Memory B cell (primary cell): ENCODE data around the gene CNPPD1.

Experiments
- ATAC-seq: fragments of 150-1000 bp; cut with Tn5 transposase; 2 replicates; pipeline ENCODE4 v1.10.0; 2021; ENCODE audit warnings: low read depth, mild to moderate bottlenecking, moderate library complexity
- DNase-seq, 2 donors: peaks; one replicate each; pipeline ENCODE4 v3.0.0; 2022; ENCODE audit warnings: low spot score in 2 of 2
- H3K27ac Mint-ChIP-seq: one replicate; pipeline ENCODE4 v1.8.0; 2022; ENCODE audit warnings: mild to moderate bottlenecking, moderate library complexity, mixed read lengths
- H3K27me3 Mint-ChIP-seq: one replicate; pipeline ENCODE4 v1.8.0; 2022; ENCODE audit warnings: mixed read lengths
- H3K36me3 Mint-ChIP-seq: one replicate; pipeline ENCODE4 v1.8.0; 2022; ENCODE audit warnings: mild to moderate bottlenecking, mixed read lengths
- H3K4me1 Mint-ChIP-seq: one replicate; pipeline ENCODE4 v1.8.0; 2022; ENCODE audit warnings: mixed read lengths
- H3K4me3 Mint-ChIP-seq: one replicate; pipeline ENCODE4 v1.8.0; 2022; ENCODE audit warnings: mild to moderate bottlenecking, moderate library complexity, mixed read lengths
- H3K9me3 Mint-ChIP-seq: one replicate; pipeline ENCODE4 v1.8.0; 2022; ENCODE audit warnings: mixed read lengths

The CNPPD1 gene

DNA sequence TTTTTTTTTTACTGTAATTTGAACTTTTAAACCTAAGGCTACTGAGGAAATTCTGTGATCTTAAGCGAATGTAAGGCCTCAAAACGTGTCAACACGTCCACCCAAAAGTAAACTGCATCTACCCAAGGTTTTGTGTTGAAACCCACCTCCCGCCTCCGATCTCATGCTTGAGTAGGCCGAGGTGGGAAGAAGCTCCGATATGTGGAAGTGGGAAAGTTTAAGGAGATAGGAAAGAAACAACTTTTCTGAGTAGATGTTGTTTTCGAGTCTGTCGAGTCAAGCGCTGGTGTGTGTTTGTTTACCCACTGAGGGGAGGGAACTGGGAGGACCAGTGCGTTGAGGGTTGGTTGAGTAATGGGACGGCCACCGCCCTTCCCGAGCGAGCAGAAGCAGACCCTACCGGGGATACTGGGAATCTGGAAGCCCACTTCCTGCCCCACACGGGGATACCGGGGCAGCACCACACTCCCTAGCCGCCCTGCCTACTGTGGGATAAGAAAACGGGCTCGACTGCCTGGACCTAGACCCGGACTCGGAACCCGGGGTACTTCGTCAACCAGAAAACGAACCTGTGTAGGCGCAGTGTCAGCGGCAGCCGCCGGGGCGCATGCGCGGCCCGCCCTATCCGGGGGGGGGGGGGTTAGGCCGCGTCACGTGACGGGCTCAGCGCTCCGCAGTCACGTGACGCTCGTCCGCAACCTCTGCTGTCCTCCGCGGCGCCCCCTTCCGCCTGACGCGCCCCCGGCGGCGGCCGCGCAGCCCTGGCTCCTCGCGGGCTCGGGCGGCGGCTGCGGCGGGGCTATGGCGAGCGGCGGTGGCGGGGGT lies 1.0 kb upstream of the CNPPD1 start, which contains the start of gene RETREG2:
RETREG2 (plus strand) TSS at position 724 of the 825 bp plus-strand sequence; CDS start at position 802, 78 bp downstream.
- H3K4me1 Mint-ChIP-seq = peaks cover 31% of the 10 kb centered on the region
- ATAC-seq (peak; percentile 47), DNase-seq (peak; percentile 75)
- H3K27ac Mint-ChIP-seq = peak within 1 kb of the TSS; percentile 97
- H3K9me3 Mint-ChIP-seq = no peaks in the 10 kb centered on the region
- peak within 1 kb of the TSS; percentile 88 for H3K4me3 Mint-ChIP-seq
- peaks cover 23% of the 10 kb centered on the region for H3K36me3 Mint-ChIP-seq
- H3K27me3 Mint-ChIP-seq = no peaks in the 10 kb centered on the region

DNA sequence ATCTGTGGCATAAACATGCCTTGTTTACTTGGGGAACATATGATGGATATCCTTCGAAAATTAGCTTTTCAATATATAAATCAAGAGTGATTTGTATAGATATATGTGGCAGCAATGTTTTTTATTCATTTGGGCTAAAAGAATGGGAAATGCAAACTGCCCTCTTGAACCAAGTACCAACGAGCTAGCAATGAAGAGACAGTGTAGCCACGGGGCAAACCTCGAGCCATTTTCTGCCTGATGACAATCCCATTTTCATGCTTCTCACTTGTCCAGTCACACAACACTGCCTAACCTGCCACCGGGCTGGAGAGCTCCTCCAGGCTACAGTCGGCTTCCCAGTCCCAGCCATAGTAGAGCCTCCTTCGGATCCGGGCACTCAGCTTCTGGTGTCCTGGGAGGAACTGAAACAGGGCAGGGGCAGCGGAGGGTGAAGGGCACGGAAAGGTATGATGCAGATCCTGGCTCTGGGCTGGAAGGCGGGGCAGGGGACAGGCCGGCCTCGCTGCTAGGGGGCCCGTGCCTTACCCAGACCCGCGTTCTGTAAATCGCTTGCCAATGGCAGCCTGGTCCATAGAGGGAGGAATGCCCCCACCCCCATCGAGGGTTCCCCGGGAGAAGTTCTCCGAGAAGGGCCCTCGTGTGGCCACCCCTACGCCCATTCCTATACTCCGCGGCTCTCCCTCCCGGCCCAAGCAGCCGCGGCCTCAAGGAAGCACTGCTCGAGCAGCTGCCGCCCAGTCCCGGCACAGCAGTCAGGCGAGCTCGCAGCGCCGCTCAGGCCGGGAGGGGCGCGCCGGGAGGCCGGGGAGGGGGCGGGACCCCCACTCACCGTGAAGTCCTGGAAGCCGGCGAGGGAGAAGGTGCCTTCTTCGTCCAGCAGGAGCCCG lies 552 bp downstream of the CNPPD1 start:
- Mint-ChIP-seq H3K4me3 (peak overlapping the region; percentile 88), H3K36me3 (peaks cover 25% of the 10 kb centered on the region), H3K4me1 (peaks cover 35% of the 10 kb centered on the region), H3K27ac (peak overlapping the region; percentile 97), H3K27me3 (no peaks in the 10 kb centered on the region), H3K9me3 (no peaks in the 10 kb centered on the region)
- peak; percentile 61 for ATAC-seq
- DNase-seq = peak; percentile 63 to 64

DNA sequence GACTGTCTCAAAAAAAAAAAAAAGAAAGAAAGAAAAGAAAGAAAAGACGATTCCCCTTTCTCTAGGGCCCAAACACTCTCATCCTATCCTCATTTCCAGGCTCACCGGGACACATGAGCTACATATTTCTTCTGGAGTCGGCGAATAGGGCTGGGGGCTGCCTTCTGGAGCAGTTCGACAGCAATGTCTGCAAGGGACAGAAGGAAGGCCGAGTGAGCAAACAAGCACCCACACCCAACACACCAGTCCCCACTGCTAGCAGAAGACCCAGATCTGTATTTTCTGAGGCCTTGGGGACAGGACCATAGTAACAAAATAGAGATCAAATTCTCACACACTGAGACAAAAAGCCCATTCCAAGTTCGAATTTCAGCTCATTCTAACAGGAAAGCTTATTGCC lies 1.2 kb downstream of the CNPPD1 start:
- peaks cover 18% of the 10 kb centered on the region for H3K36me3 Mint-ChIP-seq
- ATAC-seq (no peak), DNase-seq (no peak)
- H3K27me3 Mint-ChIP-seq = no peaks in the 10 kb centered on the region
- H3K27ac Mint-ChIP-seq = peak overlapping the region; percentile 97
- no peaks in the 10 kb centered on the region for H3K9me3 Mint-ChIP-seq
- H3K4me3 Mint-ChIP-seq = peak overlapping the region; percentile 88
- peaks cover 38% of the 10 kb centered on the region for H3K4me1 Mint-ChIP-seq

DNA sequence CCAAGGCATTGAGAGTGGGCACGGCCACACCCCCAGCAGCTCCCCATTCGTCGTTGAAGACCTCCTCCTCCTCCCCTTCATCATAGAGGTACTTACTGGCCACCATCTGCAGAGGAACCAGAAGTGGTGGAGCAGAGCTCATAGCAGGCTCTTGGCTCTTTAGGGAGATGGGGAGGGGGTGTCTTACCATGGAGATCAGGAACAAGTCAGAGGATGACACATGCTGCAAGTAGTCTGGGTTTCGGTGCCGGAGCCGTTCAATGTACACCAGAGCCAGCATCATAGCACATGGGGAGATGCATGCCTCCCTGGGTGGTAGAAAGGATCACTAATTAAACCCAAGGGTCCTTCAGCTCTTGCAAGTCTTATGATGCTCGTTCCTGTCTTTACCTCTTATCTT lies 1.9 kb downstream of the CNPPD1 start:
- ATAC-seq = no peak
- peaks cover 18% of the 10 kb centered on the region for H3K36me3 Mint-ChIP-seq
- no peaks in the 10 kb centered on the region for H3K9me3 Mint-ChIP-seq
- H3K27ac Mint-ChIP-seq = peak overlapping the region; percentile 25
- peaks cover 38% of the 10 kb centered on the region for H3K4me1 Mint-ChIP-seq
- peak overlapping the region; percentile 60 for H3K4me3 Mint-ChIP-seq
- no peak for DNase-seq
- no peaks in the 10 kb centered on the region for H3K27me3 Mint-ChIP-seq

DNA sequence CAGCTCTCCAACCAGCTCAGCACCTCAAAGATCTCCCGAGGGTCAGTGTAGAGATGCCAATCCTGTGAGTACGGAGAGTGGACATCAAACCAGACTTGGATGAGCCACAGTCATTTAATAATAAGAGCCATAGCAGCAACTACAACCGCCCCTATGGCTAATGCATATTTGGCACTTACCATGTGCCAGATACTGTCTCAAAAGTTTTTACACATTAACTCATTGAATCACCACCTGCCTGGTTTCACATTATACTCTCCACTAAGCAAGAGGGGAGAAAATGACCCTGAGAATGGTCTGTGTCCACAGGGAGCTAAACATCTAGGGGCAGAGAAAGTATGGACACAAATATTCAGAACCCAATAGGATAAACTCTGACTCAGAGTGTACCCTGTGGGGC lies 2.6 kb downstream of the CNPPD1 start:
- Mint-ChIP-seq H3K36me3 (peaks cover 18% of the 10 kb centered on the region), H3K9me3 (no peaks in the 10 kb centered on the region), H3K27me3 (no peaks in the 10 kb centered on the region), H3K27ac (peak overlapping the region; percentile 25), H3K4me1 (peaks cover 35% of the 10 kb centered on the region), H3K4me3 (peak overlapping the region; percentile 60)
- DNase-seq (no peak), ATAC-seq (no peak)

DNA sequence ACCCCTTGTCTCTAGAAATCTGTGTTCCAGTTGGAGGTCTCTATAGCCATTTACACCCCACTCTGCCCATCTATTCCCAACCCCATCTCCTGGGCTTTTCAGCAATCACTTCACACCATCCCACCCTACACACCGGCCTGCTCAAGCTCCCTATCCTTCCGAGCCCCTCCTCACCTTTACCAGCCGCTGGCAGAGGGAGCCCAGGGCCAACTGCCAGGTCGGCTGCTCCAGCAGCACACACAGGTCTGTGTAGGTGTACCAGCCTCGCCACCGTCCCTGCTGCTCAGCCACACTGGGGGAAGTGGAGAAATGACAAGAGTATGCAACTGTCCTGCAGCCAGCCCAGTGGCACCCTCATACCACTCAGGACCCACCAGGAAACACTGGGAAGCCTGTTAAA lies 3.5 kb downstream of the CNPPD1 start:
- peaks cover 31% of the 10 kb centered on the region for H3K4me1 Mint-ChIP-seq
- H3K27ac Mint-ChIP-seq = no peak overlapping the region
- DNase-seq (no peak), ATAC-seq (no peak)
- H3K4me3 Mint-ChIP-seq = no peak overlapping the region
- no peaks in the 10 kb centered on the region for H3K27me3 Mint-ChIP-seq
- H3K36me3 Mint-ChIP-seq = peaks cover 18% of the 10 kb centered on the region
- H3K9me3 Mint-ChIP-seq = no peaks in the 10 kb centered on the region

DNA sequence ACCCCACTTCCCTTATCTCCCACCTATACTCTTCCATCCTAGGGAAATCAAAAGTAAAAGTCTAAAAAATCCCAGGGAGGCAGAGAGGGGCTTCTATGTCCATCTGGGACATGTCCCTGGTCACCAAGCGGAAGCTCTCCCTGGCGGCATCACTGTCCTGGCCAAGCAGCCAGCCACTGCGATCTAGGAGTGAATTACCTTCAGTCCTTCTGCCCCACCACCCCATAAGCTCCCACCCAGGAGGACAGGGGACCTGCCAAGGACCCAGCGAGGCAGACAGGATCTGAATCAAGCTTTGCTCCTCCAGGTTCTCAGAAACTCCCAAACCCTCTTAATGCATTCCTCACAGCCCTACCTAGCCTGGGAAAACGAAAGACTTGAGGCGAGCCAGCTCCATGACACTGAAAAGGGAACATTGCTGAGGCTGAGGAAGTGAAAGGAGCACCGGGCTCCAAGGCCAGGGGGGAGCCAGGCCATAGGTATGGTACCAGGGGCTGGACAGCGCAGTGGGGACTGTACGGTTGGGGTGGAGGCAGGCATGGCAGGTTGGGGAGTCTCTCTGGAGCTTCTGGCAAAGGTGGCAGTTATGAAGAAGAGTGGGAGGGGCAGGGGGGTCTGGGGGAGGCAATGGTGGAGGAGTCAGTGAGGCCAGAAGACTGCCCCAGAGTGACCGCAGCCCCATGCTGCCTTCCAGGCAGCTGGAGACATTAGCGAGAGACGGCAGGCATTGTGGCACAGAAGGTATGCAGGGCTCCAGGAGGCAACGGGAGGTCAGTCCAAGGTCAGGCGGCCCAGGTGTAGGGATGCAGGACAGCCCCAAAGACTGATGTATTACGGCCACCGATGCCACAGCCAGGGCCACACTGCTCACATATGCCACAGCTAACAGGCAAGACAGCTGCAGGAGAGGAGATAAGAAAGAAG lies 4.2 kb downstream of the CNPPD1 start:
- Mint-ChIP-seq H3K4me3 (no peak overlapping the region), H3K9me3 (no peaks in the 10 kb centered on the region), H3K27ac (peak overlapping the region; percentile 69), H3K36me3 (peaks cover 18% of the 10 kb centered on the region), H3K27me3 (no peaks in the 10 kb centered on the region), H3K4me1 (peaks cover 30% of the 10 kb centered on the region)
- ATAC-seq (no peak), DNase-seq (no peak)

DNA sequence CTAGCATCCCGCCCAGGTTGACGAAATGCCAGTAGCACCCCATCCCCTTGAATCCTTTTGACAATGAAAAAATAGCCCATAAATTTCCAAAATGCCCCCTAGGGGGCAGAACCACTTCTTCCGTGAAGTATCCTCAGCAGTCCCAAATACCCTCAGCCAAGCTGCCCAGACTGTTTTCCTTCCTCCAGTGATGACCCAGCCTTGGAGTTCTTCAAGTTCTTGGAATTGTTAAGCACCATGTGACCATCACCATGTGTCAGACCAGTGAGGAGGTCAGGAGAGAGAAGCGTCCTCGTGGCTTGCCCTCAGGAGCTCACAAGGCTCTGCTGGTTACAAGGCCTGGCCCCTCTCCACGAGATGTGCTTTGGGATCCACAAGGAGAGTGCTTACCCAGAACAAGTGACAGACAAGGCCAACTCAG lies 5.5 kb downstream of the CNPPD1 start:
- H3K4me1 Mint-ChIP-seq = peaks cover 26% of the 10 kb centered on the region
- H3K27ac Mint-ChIP-seq = peak overlapping the region; percentile 69
- H3K9me3 Mint-ChIP-seq = no peaks in the 10 kb centered on the region
- H3K27me3 Mint-ChIP-seq = no peaks in the 10 kb centered on the region
- peak; percentile 49 for ATAC-seq
- H3K4me3 Mint-ChIP-seq = no peak overlapping the region
- H3K36me3 Mint-ChIP-seq = peaks cover 18% of the 10 kb centered on the region
- DNase-seq = peak; percentile 35 to 42

DNA sequence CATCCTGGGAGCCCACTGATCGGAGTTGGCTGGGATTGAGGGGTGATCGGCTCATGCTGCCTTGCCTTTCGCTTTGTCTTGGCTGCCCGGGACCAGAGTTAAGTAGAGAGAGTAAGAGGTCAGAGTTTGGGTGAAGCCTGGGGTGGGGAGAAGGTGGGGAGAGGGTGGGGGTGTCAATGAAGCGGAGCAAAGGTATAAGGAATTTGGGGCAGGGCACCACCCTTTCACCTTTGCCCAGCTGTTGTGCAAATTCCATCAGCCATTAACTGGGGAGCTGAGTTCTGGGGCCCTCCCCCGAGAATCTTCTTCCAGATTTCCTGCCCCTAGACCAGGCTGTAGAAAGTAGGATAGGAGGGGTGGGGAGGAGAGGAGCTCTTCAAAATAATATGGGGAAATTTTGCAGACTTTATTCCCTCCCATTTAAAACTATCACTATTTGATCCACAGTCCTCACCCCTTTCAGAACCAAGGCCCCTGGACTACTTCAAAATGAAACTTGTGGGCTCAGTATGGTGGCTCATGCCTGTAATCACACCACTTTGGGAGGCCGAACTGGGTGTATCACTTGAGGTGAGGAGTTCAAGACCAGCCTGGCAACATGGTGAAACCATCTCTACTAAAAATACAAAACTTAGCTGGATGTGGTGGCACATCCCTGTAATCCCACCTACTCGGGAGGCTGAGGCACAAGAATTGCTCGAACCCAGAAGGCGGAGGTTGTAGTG lies 6.6 kb downstream of the CNPPD1 start, which contains the start of gene SLC23A3:
SLC23A3 (minus strand) TSS at position 100 of the 725 bp plus-strand sequence; CDS start at position 55, 45 bp downstream.
- no peaks in the 10 kb centered on the region for H3K27me3 Mint-ChIP-seq
- ATAC-seq = no peak
- H3K4me1 Mint-ChIP-seq = peaks cover 24% of the 10 kb centered on the region
- H3K27ac Mint-ChIP-seq = no peak within 1 kb of the TSS
- no peak for DNase-seq
- H3K4me3 Mint-ChIP-seq = no peak within 1 kb of the TSS
- peaks cover 18% of the 10 kb centered on the region for H3K36me3 Mint-ChIP-seq
- no peaks in the 10 kb centered on the region for H3K9me3 Mint-ChIP-seq

DNA sequence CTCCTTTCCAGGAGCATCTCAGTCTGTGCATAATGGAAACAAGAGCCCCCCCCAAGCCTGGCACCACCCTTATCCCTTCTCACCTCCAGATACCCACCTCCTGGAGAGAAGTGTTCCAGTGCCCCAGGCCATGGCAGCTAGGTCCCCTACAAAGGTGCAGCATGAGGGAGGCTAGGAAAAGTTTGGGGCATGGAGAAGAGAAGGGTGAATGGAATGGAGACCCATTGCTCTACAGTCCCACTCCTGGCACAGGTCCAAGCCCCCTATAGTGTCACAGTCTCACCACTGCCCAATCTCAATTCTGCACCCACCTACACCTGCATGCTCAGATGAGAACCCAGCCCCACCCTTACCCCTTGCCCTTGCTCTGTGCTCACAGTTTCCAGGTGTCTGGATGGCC lies 7.8 kb downstream of the CNPPD1 start:
- no peak overlapping the region for H3K27ac Mint-ChIP-seq
- DNase-seq (no peak), ATAC-seq (no peak)
- H3K9me3 Mint-ChIP-seq = no peaks in the 10 kb centered on the region
- peaks cover 15% of the 10 kb centered on the region for H3K4me1 Mint-ChIP-seq
- H3K36me3 Mint-ChIP-seq = peaks cover 9% of the 10 kb centered on the region
- H3K4me3 Mint-ChIP-seq = no peak overlapping the region
- no peaks in the 10 kb centered on the region for H3K27me3 Mint-ChIP-seq

DNA sequence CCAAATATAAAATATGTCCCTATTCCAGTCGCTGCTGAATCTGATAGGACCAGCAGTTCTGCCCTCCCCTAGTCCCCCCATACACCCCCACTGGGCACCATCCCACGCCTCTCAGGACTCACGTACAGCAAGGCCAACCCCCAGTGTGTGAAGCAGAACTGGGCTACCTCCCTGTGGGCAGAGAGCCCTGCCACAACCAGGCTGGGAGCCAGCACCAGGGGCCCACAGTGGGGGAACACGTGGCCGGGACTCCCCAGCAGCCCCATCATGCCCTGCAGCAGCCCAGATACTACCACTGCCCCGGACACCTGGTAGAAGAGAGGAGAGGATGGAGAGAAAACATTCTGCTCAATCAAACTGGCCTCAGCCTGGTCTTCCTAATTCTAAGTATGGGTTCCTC lies 8.2 kb downstream of the CNPPD1 start:
- ATAC-seq (no peak), DNase-seq (no peak)
- H3K4me3 Mint-ChIP-seq = no peak overlapping the region
- peaks cover 8% of the 10 kb centered on the region for H3K36me3 Mint-ChIP-seq
- no peaks in the 10 kb centered on the region for H3K27me3 Mint-ChIP-seq
- no peak overlapping the region for H3K27ac Mint-ChIP-seq
- H3K9me3 Mint-ChIP-seq = no peaks in the 10 kb centered on the region
- peaks cover 13% of the 10 kb centered on the region for H3K4me1 Mint-ChIP-seq

DNA sequence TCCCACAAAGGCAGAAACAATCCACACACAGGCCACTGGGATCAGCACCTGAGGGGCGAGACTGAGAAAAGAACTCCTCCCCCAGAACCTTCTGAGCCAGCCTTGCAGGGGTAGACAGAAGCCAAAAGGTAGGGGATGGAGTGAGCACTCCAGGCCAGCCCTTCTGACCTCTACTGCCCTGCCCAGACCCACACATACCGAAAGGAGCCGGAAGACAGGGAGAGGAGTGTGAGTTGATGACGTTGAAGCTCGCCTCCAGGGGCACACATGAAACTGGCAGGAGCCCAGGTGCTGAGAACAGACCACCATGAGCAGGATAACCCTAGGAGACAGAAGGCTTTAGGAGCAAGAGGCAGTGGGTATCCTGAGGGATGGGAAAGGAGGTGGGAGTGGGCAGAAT lies 8.7 kb downstream of the CNPPD1 start:
- H3K4me1 Mint-ChIP-seq = peaks cover 10% of the 10 kb centered on the region
- H3K4me3 Mint-ChIP-seq = no peak overlapping the region
- no peak for ATAC-seq

More for the DNA sequence above, 8.7 kb downstream of the CNPPD1 start:
- peaks cover 5% of the 10 kb centered on the region for H3K36me3 Mint-ChIP-seq
- DNase-seq = no peak
- H3K27me3 Mint-ChIP-seq = no peaks in the 10 kb centered on the region
- no peaks in the 10 kb centered on the region for H3K9me3 Mint-ChIP-seq
- H3K27ac Mint-ChIP-seq = no peak overlapping the region
